Stimulated activated CD8-positive, alpha-beta memory T cell treated with anti-CD3 and anti-CD28 coated beads, Interleukin-4, amount 100 ng/mL, for 48 hours (primary cell): Measurements from ENCODE around the gene NHERF1.
A peak's percentile ranks its signal among the peaks of the same experiment; 100 is the strongest.

Source experiments
- DNase-seq: peaks from one replicate; pipeline ENCODE4 v3.0.0-alpha.2; 2020

NHERF1 gene

DNA sequence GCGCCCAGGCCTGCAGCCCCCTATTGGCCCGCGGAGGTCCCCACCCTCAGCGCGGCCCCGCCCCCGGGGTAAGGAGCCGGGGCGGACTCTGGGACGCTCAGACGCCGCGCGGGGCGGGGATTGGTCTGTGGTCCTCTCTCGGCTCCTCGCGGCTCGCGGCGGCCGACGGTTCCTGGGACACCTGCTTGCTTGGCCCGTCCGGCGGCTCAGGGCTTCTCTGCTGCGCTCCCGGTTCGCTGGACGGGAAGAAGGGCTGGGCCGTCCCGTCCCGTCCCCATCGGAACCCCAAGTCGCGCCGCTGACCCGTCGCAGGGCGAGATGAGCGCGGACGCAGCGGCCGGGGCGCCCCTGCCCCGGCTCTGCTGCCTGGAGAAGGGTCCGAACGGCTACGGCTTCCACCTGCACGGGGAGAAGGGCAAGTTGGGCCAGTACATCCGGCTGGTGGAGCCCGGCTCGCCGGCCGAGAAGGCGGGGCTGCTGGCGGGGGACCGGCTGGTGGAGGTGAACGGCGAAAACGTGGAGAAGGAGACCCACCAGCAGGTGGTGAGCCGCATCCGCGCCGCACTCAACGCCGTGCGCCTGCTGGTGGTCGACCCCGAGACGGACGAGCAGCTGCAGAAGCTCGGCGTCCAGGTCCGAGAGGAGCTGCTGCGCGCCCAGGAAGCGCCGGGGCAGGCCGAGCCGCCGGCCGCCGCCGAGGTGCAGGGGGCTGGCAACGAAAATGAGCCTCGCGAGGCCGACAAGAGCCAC lies at the start of gene NHERF1:
TSS of gene NHERF1 (plus strand) at position 100 of the 750 bp plus-strand sequence. CDS start at position 319, 219 bp downstream.
- peak; percentile 94 for DNase-seq

DNA sequence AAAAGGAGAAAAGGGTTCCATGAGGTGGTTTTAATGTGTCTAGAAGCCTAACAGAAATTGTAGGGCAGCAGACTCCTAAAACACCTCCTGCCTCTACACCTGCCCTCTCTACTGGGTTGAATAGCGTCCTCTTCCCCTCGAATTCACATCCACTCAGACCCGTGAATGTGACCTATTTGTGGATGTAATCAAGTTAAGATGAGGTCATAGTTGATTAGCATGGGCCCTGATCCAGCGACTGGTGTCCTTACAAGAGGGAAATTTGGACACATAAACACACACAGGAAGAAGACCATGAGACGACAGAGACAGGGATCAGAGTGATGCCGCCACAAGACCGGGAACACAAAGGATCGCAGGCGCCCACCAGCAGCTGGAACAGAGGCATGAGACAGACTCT lies 49.2 kb upstream of the NHERF1 start:
- no peak for DNase-seq

DNA sequence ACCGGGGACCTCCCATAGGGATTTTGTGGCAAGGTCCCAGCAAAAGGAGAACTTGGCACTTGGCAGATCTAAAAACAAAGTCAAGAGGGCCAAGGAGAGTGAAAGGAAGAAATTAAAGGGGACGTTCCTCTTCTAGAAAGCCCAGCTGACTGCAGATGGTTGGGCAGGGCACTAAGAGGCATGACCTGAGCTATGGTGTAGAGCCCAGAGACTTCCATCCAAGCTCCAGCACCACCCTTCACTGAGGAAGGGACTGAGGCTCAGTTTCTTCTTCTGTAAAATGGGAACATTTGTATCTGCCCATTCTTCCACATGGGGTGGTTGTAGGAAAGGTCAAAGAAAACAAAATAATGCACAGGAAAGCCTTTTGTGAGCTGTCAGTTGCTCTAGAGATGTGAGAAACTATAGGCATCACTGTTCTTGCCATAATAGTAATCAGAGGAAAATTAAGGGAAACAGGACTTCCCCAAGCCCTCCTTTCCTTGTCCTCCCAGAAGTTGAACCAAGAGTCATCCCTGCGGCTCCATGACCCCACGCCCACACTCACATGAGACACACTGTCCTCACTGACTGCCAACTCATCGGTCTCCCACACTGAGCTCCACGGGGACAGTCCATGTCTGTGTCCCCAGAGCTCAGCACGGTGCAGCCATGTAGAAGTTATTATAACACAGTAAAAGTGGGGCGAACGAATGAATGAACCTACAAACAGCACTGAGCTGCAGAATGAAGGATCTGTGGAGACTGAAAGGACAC lies 46.1 kb upstream of the NHERF1 start:
- DNase-seq: no peak

GRCh38 chr17:74703311-74703710 lies 45.1 kb upstream of the NHERF1 start:
- DNase-seq: no peak

GRCh38 chr17:74704544-74704943 lies 43.9 kb upstream of the NHERF1 start:
- no peak for DNase-seq

GRCh38 chr17:74711058-74711824 lies 37.2 kb upstream of the NHERF1 start:
- DNase-seq: no peak

DNA sequence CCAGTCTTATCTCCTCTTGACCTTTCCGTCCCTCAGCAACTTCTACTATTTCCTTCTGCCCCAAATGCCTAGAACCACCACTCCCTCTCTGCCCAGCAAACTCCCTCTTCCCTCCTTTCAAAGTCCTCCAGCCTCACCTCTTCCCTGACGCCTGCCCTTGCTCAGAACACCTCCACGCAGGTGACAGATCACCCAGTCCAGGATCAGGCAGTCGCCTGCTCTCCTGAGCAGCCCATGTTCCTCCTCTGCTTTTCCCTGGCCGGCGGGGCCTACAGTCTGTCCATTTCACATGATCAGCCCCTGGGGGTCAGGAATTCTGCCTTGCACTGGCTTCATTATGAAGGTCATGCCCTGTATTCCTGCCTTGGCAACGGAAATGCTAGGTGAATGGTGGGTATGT lies 36.1 kb upstream of the NHERF1 start:
- DNase-seq: no peak

- DNase-seq: no peak
These were observed 35.7 kb upstream of the NHERF1 start, which contains the start of gene CD300LF for GRCh38 chr17:74712756-74713155. Gene CD300LF, minus strand, starts transcription at chr17:74712923. Its CDS starts 57 bp downstream, at chr17:74712866.

DNA sequence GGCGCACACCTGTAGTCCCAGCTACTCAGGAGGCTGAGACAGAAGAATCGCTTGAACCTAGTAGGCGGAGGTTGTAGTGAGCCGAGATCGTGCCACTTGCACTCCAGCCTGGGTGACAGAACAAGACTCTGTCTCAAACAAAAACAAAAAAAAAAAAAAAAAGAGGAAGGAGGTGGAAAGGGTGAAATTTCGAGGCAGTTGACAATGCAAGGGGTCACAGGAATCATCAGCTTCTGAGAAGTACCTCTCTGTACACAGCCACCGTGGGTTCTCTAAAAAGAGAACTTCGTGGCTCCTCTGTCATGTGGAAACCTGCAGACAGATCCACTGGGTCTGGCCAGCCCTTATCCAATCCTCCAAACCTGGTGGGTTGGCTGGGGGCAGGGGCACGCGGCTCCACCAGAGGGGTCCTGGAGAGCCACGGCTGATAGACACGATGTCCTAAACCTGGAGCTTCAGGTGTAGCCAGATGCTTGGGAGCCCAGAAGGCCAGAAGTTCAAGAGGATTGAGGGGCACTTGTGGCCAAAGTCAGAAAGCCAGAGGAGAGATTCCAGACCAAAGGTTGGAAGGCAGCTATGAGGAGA lies 35.2 kb upstream of the NHERF1 start:
- no peak for DNase-seq

- DNase-seq: no peak
These were observed 33.3 kb upstream of the NHERF1 start for GRCh38 chr17:74715144-74715543.

DNA sequence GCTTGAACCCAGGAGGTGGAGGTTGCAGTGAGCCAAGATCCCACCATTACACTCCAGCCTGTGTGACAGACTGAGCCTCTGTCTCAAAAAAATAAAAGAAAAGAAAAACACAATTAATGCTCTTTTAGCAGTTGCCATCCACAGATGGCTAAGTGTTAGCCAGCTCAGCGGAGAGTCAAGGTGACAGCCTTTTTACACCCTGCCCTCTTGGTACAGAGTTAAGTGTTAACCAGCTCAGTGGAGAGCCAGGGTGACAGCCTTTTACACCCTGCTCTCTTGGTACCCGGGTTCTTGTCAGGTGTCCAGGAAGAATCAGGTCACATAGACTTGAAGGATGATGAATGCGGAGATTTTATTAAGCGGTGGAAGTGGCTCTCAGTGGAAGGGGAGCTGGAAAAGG lies 27.9 kb upstream of the NHERF1 start:
- no peak for DNase-seq

- no peak for DNase-seq
These were observed 25.6 kb upstream of the NHERF1 start for GRCh38 chr17:74722782-74723181.

GRCh38 chr17:74723891-74724290 lies 24.5 kb upstream of the NHERF1 start:
- no peak for DNase-seq

GRCh38 chr17:74725111-74725510 lies 23.3 kb upstream of the NHERF1 start:
- no peak for DNase-seq

DNA sequence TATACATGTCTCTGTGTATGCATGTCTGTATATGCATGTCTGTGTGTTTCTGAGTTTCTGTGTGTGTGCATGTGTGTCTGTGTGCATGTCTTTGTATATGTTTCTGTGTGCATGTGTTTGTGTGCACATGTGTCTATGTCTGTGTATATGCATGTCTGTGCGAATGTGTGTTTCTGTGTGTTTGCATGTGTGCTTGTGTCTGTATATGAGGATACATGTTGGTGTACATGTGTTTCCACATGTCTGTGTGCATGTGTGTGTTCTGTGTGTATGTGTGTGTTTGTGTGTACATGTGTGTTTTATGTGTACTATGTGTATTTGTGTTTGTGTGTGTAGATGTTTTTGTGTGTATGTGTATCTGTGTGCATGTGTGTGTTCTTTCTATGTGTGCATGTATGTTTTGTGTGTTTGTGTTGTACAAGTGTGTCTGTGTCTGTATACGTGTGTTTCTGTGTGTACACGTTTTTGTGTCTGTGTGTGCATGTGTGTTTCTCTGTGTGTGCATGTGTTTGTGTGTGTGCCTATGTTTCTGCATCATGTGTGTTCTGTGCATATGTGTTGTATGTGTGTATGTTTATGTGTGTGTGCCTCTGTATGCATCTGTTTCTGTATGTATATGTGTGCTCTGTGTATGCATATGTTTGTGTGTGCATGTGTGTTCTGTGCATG lies 20.3 kb upstream of the NHERF1 start:
- no peak for DNase-seq

- DNase-seq: no peak
These were observed 19.7 kb upstream of the NHERF1 start for GRCh38 chr17:74728702-74729075.

DNA sequence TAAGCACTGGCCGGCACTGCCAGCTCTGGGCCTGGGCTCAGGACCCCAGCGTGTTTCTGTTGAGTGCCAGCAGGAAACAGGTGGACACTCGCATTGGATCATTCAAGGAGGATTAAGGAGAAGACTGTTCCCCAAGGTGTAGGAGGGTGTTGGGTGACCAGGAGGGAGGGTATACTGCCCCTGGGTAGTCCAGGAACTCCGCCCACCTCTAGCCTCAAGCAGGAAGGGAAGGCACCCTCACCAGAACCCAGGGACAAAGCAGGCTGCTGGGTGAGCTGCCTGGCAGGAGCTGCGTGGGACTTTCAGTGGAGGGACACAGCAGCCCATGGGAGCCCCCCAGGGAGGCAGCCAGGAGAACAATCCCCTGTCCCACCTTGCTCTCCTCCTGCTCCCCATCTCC lies 19.1 kb upstream of the NHERF1 start:
- no peak for DNase-seq

- no peak for DNase-seq
These were observed 18.6 kb upstream of the NHERF1 start for GRCh38 chr17:74729866-74730265.

DNA sequence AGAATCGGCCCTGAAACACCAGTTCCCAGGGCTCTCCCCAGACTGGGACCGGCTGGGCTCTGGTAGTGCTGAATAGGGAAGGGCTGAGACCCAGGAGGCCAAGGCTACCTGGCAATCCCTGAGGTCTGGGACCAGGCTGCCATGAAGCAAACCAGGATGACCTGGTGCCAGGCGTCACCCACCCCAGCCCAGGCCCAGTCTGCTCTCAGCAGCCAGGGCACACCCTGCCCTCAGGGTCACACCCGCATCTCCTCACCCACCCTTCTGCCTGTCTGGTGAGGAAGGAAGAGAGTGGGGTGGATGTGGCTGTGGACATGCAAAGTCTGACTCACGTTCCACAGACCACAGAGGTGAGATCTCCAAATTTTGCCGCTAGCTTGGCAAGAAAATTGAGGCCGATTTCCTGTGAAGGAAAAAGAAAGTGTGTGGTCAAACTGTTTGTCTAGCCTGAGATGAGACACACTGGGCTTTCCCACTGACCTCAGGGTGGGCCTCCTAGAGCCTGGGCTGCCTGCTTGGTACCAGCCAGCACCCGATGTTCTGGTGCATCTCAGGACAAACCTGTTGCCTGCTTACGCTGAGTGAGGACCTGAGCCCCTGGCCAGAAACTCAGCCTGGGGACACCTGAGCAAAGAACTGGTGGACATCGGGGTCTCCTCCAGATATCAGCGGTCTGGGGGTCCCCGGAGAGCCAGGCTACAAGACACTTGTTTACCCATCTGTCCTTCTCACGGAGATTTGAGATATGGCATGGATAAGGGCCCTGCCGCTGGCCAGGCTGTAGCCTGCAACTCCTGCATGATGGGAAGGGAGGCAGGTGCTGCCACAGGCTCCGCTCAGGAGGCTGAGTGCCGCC lies 17.7 kb upstream of the NHERF1 start:
- peak; percentile 63 for DNase-seq

GRCh38 chr17:74731347-74731605 lies 17.2 kb upstream of the NHERF1 start:
- DNase-seq: no peak

DNA sequence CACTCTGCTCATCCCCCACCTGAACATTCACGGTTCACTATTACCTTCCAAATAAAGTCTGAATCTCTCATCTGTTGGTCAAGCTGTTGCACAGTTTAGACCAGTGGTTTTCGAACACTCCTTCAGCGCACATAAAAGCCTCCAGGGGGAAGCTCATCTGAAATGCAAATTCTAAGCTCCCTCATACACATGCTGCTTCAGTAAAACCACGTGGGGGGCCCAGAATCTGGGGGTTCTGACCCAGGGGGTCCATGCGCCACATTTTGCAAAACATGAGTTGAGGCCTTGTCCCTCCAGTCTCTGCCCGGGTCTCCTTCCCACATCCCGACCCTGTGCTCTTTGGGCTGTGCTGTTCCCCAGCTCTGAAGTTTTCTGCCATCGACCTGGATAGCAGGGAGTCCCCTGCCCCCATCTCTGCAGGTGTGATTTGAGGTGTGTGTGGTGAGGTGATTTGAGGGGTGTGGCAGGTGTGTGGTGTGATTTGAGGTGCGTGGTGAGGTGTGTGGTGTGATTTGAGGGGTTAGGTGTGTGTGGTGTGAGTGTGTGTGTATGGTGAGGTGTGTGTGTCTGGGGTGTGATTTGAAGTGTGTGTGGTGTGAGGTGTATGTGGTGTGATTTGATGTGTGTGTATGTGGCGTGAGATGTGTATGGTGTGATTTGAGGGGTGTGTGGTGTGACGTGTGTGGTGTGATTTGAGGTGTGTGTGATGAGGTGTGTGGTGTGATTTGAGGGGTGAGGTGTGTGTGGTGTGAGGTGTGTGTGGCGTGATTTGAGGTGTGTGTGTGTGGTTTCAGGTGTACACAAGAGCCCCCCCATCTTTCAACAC lies 16.2 kb upstream of the NHERF1 start:
- DNase-seq: no peak
